Skin of body (tissue), 2 donors: Measurements from ENCODE around the gene KCNMA1. TPM values are rescaled to one million over a fixed set of nuclear protein-coding genes. Genes with fewer than 3 reads are reported as not detected.

Source experiments
- DNase-seq: peaks from one replicate; lab custom pipeline; 2025; lab: John Stamatoyannopoulos, UW
- total RNA-seq: library from RNA; depleted of rRNA; stranded (reverse); fragments of >200 nt; gene quantifications from one replicate; pipeline ENCODE4 v1.2.3, GENCODE V29; 2014

KCNMA1 gene
- total RNA-seq, 1 donor from 2014 or later, result 11.7 TPM

GRCh38 chr10:76920581-76920980 is 717.0 kb downstream of the KCNMA1 start:
- DNase-seq, result no peak

DNA sequence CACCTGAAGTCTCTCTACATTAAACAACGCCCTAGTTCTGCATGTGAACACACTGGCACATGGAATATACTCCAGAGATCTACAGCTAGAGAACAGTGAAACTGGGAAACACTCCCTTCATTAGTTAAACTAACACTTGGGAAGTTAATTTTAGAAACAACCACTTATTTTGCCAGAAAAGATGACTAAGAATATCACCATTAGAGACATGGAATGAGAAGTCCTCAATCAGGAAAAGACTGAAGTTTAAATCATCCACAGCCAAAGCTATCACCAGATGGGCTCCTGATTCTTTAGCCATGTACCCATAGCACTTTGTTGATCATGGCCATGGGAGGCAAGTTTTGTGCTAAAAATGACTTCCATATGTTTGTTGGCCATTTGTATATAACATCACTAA is 719.5 kb downstream of the KCNMA1 start:
- no peak for DNase-seq

- no peak for DNase-seq
Observed at GRCh38 chr10:76917071-76917470, 720.5 kb downstream of the KCNMA1 start.

DNA sequence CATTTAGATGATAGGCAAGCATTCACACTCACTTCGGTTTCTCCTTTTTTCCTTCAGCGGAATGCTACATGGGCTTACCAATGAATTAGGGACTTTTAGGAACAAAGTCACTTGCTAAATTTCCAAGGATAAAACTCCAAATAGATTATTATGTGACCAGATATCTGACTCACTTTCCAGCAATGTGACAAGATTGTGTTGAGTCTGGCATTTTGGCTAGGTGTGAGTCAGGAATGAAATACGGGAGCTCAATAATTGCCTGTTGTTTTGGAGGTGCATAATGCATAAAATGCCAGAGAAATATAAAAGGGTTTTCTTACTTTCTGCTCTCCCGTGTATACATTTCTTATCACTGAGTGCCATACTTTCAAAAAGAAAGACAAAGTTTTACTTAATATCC is 721.1 kb downstream of the KCNMA1 start:
- no peak for DNase-seq

DNA sequence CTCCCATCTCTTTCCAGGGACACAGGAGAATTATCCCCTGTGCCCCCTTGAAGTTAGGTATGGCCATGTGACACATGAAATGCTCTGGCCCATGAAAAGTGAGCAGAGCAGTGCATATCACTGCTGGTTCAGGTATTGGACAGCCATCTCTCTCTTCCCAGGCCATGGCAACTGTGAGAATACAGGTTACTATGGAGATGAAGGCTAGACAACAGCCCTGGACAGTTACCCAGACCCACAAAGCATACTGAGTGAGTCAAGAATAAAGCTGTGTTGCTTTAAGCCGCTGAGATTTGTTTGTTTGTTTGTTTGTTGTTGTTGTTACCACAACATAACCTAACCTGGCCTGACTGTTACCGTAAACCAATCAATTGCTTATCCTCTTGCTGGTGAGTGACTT is 722.3 kb downstream of the KCNMA1 start:
- no peak for DNase-seq

DNA sequence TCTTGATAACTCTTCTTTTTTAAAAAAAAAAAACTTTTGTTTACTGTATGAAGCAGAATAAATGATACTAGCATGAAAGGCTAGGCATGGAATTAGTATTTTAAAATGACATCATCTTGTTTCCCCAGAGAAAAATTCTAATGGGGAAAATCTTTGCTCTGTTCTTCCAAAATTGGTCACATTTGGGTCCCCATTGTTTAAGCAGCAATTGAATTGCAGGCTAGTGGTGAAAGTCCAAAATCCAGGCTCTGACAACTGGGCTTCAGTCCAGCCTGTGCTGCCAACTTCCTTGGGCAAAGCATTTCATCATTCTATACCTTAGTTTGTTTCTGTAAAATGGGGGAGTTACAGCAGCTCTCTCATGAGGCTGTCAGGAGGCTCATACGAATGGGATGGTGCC is 726.4 kb downstream of the KCNMA1 start:
- DNase-seq, result no peak

- no peak for DNase-seq
Observed at GRCh38 chr10:76910184-76910962, 727.2 kb downstream of the KCNMA1 start.

GRCh38 chr10:76906256-76906655 is 731.4 kb downstream of the KCNMA1 start:
- no peak for DNase-seq

GRCh38 chr10:76905251-76905650 is 732.4 kb downstream of the KCNMA1 start:
- no peak for DNase-seq

DNA sequence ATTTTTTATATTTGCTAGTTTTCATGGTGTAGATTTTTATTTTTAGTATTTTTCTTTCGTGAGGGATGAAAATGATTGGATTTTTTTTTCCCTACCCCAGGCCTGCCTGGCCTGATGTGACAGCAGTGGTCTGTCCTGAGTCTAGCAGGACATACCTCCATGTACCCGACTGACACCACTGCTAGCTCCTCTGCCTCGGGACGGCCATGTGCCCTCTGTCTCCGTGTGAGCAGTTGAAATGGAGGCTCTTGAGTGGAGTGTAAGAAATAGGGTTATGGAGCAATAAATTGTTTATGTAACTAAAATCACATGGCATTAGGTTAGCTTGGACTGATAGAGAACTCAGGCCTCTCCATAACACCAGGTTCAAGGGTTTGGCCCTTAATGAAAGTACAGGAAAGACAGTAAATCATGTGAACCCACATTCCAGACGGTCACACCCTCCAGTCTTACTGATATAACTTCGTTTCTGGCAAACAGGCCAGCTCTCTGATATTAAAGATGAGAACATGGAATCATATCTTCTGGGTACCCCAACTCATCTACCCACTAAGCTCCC is 734.1 kb downstream of the KCNMA1 start:
- DNase-seq, result no peak

- no peak for DNase-seq
Observed at GRCh38 chr10:76902949-76903348, 734.7 kb downstream of the KCNMA1 start.

GRCh38 chr10:76901701-76902100 is 735.9 kb downstream of the KCNMA1 start:
- no peak for DNase-seq

DNA sequence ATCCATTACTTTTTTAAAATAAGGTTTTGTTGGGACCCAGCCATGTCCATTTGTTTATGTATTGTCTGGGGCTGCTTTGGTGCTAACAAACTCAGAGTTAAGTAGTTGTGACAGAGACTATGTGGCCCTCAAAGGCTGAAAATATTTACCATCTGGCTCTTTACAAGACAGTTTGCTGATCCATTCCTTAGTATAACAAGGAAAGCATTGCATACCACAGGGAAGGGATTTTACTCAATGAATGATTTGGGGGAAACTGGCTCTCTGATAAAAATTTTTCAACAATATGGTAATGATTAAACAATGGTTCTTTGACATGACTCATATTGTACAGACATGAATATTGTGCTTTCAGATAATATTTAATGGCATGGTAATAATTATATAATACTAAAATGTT is 738.1 kb downstream of the KCNMA1 start:
- no peak for DNase-seq

- DNase-seq, result peak; percentile 20
Observed at GRCh38 chr10:76892766-76893479, 744.7 kb downstream of the KCNMA1 start.

- no peak for DNase-seq
Observed at GRCh38 chr10:76887223-76888010, 750.2 kb downstream of the KCNMA1 start.

DNA sequence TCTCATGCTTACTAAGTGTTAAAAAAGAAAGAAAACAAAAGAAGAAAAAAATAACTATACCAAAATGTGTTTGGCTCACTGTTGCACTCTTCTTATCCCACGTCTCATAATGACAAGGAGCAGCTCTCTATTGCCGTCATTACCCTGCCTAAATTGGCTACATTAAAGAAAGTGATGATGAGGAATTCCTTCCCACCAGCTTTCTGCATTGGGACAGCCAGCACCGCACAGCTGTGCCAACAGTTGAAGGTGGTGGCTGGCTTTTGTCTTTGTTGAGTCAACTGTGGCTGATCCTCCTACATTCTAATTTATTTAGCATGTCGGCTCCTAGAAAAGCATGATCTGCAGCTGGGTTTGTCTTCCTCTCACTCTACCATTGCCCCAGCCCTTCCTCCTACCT is 751.8 kb downstream of the KCNMA1 start:
- no peak for DNase-seq

DNA sequence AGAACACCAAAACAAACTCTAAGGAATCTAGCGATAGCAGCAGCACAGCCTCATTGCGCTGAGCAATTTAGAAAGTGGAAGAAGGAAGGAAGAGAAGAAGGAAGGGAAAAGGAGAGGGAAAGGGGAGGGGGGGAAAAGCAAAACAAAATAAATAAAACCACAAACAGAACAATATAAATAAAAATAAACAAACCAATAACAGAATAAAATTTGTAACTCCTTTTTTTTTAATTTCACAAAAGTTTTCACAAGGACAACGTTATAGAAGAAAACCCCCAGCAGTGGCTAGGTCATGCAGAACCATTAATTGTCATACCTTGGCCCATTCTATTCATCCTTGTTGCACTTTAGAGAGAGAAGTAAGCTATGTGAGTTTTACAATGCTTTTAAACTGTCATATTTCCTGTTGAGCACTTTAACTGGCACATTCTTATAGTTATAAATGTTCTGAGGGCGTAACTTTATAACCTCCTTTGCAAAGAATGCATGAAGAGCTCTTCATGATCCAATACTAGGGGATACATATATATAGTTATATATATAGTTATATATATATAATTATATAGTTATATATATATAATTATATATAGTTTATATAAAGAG is 752.8 kb downstream of the KCNMA1 start:
- DNase-seq, result no peak

DNA sequence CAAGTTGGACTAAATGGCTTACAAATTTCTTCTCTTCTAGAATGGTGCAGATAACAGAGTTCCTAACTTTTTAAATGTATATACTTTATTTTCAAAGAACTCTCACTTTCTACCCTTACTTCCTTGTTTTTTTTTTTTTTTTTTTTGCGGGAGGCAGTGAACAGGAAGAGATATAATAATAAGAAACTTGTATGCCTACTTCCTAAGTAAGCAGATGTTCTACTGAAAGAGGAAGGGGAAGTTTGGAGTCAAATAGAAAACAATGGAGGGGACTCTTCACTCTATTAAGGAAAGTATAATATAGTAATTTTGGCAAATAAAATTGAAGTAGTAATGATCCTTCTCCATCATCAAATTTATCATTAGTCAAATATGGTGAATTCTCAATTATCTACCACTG is 754.0 kb downstream of the KCNMA1 start:
- no peak for DNase-seq

- DNase-seq, result no peak
Observed at GRCh38 chr10:76882796-76883195, 754.8 kb downstream of the KCNMA1 start.

GRCh38 chr10:76882245-76882644 is 755.4 kb downstream of the KCNMA1 start:
- no peak for DNase-seq

- DNase-seq, result no peak
Observed at GRCh38 chr10:76881477-76882220, 756.0 kb downstream of the KCNMA1 start.
